ENCODE measurements around the gene CTTNBP2.

CTTNBP2 gene

GRCh38 chr7:117705630-117706029, 167.6 kb downstream of the CTTNBP2 start:
- in situ Hi-C loops (cut with HindIII; ENCODE audit: low sequenced_read_pairs) = no loop called here

GRCh38 chr7:117704063-117704462, 169.2 kb downstream of the CTTNBP2 start:
- in situ Hi-C loops (cut with HindIII; ENCODE audit: low sequenced_read_pairs) = no loop called here

- in situ Hi-C loops (cut with HindIII; ENCODE audit: low sequenced_read_pairs) = no loop called here
Measured at GRCh38 chr7:117698018-117698417, 175.2 kb downstream of the CTTNBP2 start.

- in situ Hi-C loops (cut with HindIII; ENCODE audit: low sequenced_read_pairs) = no loop called here
Measured at GRCh38 chr7:117692338-117692737, 180.9 kb downstream of the CTTNBP2 start.

- in situ Hi-C loops (cut with HindIII; ENCODE audit: low sequenced_read_pairs) = no loop called here
Measured at GRCh38 chr7:117690147-117690546, 183.1 kb downstream of the CTTNBP2 start.

GRCh38 chr7:117689406-117689805, 183.8 kb downstream of the CTTNBP2 start:
- in situ Hi-C loops (cut with HindIII; ENCODE audit: low sequenced_read_pairs) = no loop called here

GRCh38 chr7:117688126-117688525, 185.1 kb downstream of the CTTNBP2 start:
- in situ Hi-C loops (cut with HindIII; ENCODE audit: low sequenced_read_pairs) = no loop called here

- in situ Hi-C loops (cut with HindIII; ENCODE audit: low sequenced_read_pairs) = no loop called here
Measured at GRCh38 chr7:117686311-117686935, 186.8 kb downstream of the CTTNBP2 start.

- in situ Hi-C loops (cut with HindIII; ENCODE audit: low sequenced_read_pairs) = no loop called here
Measured at GRCh38 chr7:117685795-117686194, 187.4 kb downstream of the CTTNBP2 start.

GRCh38 chr7:117683430-117684175, 189.6 kb downstream of the CTTNBP2 start:
- in situ Hi-C loops (cut with HindIII; ENCODE audit: low sequenced_read_pairs) = no loop called here

- in situ Hi-C loops (cut with HindIII; ENCODE audit: low sequenced_read_pairs) = no loop called here
Measured at GRCh38 chr7:117682681-117683385, 190.4 kb downstream of the CTTNBP2 start.

GRCh38 chr7:117679120-117679519, 194.1 kb downstream of the CTTNBP2 start:
- in situ Hi-C loops (cut with HindIII; ENCODE audit: low sequenced_read_pairs) = no loop called here

- in situ Hi-C loops (cut with HindIII; ENCODE audit: low sequenced_read_pairs) = no loop called here
Measured at GRCh38 chr7:117675497-117676435, 197.5 kb downstream of the CTTNBP2 start.

GRCh38 chr7:117674617-117675016, 198.6 kb downstream of the CTTNBP2 start:
- in situ Hi-C loops (cut with HindIII; ENCODE audit: low sequenced_read_pairs) = no loop called here

- in situ Hi-C loops (cut with HindIII; ENCODE audit: low sequenced_read_pairs) = no loop called here
Measured at GRCh38 chr7:117673839-117674238, 199.4 kb downstream of the CTTNBP2 start.

GRCh38 chr7:117673367-117673766, 199.9 kb downstream of the CTTNBP2 start:
- in situ Hi-C loops (cut with HindIII; ENCODE audit: low sequenced_read_pairs) = no loop called here

- in situ Hi-C loops (cut with HindIII; ENCODE audit: low sequenced_read_pairs) = no loop called here
Measured at GRCh38 chr7:117672453-117672852, 200.8 kb downstream of the CTTNBP2 start.

- in situ Hi-C loops (cut with HindIII; ENCODE audit: low sequenced_read_pairs) = no loop called here
Measured at GRCh38 chr7:117669818-117670217, 203.4 kb downstream of the CTTNBP2 start.

GRCh38 chr7:117667456-117667855, 205.8 kb downstream of the CTTNBP2 start:
- in situ Hi-C loops (cut with HindIII; ENCODE audit: low sequenced_read_pairs) = no loop called here

GRCh38 chr7:117666689-117667088, 206.6 kb downstream of the CTTNBP2 start:
- in situ Hi-C loops (cut with HindIII; ENCODE audit: low sequenced_read_pairs) = no loop called here

- in situ Hi-C loops (cut with HindIII; ENCODE audit: low sequenced_read_pairs) = no loop called here
Measured at GRCh38 chr7:117666031-117666430, 207.2 kb downstream of the CTTNBP2 start.

Measured in DLD1 (cell line).